HG03565 (cell line): ENCODE data around the gene DTX4.

Source experiments
- ATAC-seq: cut with Tn5 transposase; IDR thresholded peaks from one replicate; pipeline ENCODE4 v1.9.1; 2021; ENCODE audit warnings: mild to moderate bottlenecking, moderate library complexity; ENCODE audit not compliant: unreplicated experiment

Gene DTX4

DNA sequence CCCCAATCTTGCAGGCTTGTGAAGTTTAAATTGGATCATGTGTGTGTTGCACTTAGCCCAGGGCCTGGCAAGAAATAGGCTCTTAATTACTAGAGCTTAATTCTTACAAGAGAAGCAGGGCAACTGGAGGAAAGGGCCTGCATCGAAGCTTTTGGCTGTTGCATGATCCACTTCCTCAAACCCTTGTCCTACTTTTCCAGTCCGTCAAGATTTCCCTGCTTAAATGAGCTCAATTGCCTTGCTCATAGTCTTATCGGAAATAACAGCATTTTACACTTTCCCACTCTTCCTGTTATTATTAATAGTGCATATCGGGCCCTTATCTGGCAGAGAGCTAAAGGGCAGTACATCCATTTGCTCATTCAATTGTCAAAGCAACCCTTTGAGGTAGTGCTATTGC lies 18.1 kb downstream of the DTX4 start:
- no peak for ATAC-seq

DNA sequence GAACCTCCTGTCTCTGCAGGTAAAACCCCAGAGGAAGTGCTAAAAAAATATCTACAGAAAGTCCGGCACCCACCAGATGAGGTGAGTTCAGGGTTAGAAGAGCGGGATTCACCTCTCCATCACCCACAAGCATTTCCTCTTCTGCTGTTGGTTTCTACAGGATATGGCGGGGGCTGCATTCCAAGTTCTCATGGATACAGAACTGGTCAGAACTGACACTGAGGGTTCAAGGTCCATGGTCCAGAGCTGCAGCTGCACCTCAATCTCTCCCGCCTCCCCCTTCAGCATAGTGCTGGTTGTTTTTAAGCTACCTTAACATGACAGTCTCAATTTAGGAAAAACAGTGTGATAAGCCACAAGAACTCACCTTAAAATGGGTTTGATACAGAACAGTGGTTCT lies 19.2 kb downstream of the DTX4 start:
- no peak for ATAC-seq

DNA sequence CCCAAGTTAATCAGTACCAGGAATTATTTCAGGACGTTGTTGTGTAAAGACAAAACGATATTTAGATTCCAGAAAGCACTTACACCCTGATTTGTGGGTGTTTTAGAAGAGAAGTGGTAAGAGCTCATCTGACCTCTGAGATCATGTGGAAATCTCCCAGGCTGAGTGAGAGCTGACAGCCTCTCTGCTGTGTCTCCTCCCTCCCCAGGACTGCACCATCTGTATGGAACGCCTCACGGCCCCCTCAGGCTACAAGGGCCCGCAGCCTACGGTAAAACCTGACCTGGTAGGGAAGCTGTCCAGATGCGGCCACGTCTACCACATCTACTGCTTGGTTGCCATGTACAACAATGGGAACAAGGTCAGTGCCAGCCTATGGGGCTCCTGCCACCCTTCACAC lies 20.0 kb downstream of the DTX4 start:
- ATAC-seq, result no peak

DNA sequence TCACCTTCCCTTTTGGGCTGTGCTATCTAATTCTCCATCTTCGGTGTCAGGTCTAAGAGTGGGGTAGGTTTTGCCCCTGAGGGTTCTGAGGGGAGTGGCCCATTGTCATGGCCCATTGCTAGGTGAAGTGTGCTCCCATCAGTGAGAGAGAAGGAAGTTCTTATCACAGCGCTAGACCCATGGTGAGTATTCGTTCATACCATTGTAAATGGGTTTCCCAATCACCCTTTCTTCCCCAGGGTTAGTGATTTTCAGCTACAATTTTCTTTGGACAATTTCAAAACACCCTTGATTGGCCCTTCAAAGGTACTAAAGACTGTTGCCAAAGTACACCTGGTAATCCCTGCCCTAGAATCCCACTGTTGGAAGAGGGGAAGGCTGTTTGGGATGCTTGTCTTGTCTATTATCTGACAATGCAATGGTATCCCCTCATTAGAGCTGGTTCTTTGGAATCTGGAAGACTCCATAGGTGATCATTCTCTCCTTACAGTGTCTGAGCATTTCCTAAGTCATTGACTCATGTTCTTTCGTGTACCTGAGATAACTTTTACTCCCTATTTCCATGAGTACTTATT lies 20.6 kb downstream of the DTX4 start:
- ATAC-seq, result no peak

DNA sequence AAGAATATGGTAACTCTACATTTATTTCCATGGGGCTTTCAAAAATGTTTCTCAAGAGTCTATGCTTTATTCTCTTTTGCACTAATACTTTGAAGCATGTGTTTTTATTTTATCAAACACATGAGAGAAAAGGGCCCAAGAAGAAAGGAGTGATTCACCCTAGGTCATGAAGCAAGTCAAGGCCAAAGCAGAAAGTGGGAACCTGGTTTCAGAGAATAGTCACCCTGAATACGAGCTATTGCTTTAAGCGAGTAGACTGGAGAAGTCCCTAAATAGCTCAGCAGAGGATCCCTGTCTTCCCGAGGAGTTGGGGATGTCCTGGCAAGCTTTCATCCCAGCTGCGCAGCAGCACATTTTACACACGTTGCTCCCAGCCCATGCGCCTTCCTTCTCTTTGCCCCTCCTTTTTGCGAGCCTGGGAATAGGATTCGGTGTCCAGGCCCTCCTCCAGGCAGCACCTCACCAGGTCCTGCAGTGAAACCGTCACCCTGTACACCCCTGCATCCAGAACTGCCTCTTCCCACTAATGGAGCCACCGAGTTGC lies 21.7 kb downstream of the DTX4 start:
- no peak for ATAC-seq

DNA sequence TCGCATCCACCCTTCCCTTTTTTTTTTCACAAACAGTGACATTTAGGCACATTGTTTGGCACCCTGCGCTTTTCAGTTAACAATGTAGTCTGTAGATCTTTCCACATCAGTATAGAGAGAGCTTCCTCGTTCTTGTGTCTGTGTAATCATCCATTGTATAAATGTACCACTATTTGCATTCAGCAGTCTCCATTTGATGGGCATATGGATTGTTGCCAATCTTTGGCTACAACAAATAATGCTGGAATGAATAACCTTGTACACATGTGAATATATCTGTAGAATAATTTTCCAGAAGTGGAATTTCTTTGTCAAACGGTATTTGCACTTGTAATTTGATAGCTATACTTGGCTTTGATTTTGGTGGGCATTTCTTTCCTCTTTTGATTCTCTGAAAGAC lies 23.7 kb downstream of the DTX4 start:
- ATAC-seq, result no peak

DNA sequence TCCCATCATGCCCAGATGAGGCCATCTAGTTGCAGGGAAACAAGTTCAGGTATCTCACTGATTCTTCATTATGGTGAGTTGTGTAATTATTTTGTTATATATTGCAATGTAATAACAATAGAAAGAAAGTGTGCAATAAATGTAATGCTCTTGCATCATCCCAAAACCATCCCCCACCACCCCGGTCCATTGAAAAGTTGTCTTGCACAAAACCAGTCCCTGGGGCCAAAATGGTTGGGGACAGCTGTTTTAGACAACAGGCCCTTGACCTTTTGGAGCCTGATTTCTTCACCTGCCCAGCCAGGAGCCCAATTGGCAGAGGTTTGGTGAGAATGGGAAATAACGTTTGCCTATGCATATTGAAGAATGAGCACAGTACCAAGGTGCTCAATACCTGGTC lies 24.8 kb downstream of the DTX4 start:
- ATAC-seq, result no peak

DNA sequence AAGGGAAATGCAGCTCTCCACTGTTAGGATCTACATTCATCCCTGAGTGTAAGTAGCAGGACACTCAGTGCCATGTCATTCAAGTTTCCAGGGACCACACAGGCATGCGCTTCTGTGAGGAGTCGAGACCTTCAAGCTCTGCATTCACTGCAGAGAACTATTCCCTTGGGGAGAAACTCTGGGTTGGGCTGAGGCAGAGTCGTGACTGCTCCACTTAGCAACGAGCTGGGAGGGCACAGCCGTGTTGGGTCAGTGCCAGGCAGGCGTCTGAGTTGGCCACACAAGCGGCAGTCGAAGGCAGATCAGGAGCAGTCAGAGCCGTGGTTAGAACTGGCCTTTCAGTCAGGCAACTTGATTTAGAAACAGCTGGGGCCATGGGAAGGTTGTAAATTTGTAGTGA lies 26.1 kb downstream of the DTX4 start:
- ATAC-seq, result no peak

DNA sequence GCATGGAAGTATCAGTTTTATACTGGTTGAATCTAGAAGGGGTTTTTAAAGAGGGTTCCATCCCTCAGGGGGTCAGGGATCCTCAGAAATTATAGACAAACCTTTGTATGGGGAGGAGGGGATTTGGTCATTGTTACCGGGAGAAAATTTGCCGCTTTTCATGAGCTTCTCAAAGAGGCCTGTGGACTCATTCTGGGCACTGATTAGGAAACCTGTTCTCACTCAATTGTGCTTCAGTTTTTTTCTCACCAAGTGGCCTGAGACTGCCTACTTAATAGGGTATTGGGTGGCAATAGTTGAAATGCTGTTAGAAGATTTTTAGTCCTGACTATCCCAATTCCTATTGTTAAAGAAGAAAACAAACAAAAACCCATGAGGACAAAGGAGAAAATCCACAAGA lies 26.8 kb downstream of the DTX4 start:
- ATAC-seq, result no peak

DNA sequence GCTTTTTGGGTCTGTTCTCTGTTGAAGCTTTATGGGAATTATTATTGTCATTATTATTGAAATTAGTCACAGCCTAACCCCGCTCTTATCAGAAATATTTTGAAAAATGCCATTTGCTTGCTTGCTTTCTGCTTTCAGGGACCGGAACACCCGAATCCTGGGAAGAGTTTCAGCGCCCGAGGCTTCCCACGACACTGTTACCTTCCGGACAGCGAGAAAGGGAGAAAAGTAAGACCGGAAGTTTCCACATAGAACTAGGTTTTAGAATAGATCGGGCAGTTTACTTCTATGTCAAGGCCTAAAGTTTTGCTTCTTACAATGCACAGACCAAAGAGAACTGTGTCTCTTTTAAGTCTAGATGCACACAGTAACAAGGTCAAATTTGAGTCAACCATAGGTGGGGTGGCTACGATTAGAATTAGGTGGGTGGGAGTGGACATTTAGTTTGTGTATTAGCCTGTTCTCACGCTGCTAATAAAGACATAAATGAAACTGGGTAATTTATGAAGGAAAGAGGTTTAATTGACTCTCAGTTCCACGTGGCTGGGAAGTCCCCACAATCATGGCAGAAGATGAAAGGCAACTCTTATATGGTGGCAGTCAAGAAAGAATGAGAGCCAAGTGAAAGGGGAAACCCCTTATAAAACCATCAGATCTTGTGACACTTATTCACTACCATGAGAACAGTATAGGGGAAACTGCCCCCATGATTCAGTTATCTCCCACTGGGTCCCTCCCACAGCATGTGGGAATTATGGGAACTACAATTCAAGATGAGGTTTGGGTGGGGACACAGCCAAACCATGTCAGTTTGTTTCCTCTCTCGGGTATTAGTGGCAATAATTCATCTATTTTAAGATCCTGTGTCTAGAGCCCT lies 27.9 kb downstream of the DTX4 start:
- peak; percentile 55 for ATAC-seq

DNA sequence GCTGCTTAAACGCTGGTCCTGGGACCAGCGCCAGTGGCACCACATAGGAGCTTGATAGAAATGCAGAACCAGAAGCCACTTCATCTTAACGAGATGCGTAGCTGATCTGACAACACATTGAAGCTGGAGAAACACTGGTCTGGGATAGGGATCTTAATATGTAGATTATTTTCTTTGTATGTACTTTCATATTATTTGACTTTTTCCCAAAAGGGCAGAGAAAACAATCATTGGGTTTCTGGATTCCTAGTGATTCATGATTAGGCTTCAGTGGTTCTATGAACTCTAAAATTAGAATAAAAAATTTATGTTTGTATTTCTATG lies 28.5 kb downstream of the DTX4 start:
- peak; percentile 35 for ATAC-seq

DNA sequence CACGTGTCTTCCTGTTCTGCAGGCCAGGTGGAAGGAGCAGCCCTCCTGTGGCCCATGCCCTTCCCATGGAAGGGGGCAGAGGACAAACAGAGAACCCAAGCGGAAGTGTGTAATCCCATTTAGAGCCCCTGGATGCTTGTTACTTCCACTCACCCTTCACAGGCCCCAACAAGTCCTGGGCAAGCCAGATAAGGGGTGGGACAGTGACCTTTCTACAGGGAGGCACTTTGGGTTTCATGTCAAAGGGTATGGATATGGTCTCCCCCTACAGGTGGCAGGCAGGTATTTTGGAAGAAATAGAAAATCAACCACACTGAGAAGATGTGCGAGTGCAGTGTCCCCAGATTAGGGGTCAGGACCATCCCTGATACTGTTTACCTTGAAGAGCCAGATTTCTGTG lies 29.4 kb downstream of the DTX4 start:
- no peak for ATAC-seq

DNA sequence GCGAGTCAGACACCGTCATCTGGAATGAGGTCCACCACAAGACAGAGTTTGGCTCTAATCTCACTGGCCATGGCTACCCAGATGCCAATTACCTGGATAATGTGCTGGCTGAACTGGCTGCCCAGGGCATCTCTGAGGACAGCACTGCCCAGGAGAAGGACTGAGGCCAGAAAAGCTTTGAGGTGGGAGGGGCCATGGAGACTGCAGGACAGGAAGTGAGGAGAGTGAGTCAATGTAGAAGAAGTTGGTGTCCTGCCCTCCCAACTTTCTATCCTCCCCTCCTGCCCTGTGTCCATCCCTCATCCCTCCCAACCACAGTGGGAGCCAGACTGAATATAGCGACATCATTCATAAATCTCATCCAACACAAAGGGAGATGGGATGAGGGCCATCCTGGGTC lies 32.8 kb downstream of the DTX4 start:
- no peak for ATAC-seq

DNA sequence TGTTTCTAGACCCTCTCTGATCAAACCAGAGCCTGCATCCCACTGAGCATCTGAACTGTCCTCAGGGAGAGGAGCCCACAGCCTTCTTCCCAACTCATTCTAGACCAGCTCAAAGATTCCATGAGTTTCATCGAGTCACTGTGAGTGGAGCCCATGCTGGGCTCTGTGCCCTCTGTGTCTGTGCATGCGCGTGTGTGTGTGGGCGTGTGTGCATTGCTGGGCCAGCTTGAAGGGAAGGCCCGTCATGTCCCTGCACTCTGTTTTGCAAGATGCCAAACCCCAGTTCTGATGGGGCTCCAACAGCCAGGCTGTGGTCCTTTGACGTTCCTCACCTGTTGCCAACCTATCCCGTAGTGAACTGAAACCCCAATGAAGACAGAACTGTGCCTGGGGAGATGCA lies 33.7 kb downstream of the DTX4 start:
- ATAC-seq, result no peak

DNA sequence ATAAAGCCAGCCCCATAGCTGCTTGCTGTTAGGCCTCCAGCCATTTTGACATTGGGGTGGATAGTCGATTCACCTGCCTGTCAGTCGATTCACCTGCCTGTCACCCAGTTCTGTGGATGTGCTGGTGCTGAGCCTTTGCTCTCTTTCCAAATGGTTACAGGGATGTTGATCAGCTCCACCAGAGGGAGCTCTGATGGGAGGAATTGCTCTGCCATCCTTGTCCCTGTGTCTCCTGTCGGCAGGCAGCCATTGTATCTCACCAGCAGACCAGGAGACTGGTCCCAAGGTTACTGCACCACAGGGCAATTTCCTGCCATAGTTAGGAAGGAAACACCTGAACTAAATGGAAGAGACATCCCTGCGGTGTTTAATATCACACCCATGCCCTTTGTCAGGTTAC lies 34.7 kb downstream of the DTX4 start:
- ATAC-seq, result no peak

DNA sequence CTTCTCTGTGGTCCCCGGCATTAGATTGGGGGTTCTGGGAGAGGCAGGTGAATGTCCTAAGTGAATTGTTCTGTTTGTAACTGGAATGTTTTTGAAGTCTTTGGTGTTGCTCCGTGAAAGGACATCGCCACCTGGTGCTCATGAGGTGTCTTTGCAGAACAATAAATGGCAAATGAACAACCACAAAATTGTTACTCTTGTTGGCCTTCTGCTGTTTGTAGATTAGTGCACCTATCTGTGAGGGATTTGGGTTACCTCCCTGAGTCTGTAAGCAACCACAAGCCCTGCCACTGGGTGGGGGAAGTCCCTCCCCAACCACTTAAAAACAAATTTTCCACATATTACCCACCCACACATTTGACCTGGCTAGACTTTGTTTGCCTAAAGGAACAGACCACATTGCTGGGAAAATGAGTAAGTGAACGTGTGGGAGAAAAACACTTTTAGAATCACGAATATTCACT lies 36.1 kb downstream of the DTX4 start:
- ATAC-seq, result peak; percentile 83

DNA sequence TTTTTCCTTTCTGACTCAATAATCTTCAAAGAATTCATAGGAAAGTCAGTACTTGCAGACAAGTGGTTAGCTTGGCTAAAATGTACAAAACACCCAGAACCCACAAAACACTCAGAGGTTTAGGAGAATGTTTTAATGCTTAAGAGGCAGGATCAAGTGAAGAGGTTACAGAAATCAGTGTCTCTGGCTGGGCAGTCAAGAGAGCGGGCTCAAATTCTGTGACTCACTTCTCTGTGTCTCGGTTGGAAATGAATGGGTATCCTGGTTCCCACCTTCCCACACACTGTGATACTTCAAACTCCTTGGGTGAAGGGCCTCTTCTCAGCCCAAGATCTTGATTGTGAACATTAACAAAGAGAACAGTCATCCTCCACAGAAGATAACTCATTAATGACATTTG lies 37.0 kb downstream of the DTX4 start:
- no peak for ATAC-seq

DNA sequence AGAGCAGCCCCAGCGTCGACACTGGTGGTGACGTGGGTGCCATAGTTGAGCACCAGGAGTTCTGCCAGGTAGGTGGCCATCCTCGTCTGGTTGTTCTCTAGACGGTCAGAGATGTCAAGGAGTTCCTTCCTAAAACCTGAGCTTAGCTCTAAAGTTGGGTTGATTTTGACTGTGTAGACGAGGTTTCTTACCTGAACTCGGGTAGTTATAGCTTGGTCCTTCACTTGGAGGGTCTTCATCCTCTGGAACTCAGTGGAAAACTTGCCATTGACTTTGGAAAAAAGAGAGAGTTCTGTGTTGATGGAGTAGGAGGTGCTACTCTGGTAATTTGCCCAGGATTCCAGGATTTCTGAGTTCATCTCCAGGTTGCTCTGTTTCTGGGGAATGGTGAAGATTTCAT lies 40.3 kb downstream of the DTX4 start:
- no peak for ATAC-seq

DNA sequence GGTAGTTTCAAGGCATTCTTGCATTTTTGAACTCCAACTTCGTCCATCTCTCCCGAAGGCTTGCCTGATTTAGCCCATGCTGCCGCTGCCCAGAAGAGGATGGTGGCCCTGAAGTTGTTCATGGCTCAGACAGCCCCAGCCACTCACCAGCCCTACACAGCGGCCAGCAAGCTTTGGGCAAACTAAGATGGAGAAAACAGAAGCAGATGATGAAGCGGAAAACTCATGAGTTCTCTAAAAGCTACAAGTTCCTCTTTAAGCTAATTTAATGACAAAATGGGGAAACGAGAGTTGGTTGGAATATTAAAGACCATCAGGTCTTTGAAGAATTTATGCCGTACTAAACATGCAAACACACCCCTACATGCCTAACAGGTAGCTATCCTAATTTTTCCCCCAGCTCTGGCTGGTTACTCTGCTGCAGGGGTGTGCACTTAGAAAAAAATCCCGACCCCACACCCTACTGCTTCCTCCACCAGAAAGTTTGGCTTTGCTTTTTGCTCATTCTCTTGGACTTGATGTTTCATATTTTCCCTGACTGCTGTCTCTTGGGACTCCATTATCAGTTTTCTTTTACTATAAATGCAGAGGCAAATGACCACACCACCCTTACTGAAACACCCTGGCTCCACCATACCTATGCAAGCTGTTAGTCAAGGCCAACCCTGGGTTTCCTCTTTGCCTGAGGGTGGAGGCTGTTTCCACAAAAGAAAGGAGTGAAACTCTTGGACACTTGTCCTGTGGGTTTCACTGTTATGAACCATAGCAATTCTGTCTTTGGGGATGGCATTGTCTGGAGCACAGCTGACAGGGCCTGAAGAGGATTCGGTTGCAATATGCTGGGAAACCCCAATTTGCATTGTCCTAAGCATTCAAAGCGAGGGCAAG lies 41.1 kb downstream of the DTX4 start, which contains the start of gene MPEG1:
Gene MPEG1 (minus strand): TSS at position 184 of the 888 bp plus-strand sequence. CDS start 62 bp downstream, at position 122.
- no peak for ATAC-seq

DNA sequence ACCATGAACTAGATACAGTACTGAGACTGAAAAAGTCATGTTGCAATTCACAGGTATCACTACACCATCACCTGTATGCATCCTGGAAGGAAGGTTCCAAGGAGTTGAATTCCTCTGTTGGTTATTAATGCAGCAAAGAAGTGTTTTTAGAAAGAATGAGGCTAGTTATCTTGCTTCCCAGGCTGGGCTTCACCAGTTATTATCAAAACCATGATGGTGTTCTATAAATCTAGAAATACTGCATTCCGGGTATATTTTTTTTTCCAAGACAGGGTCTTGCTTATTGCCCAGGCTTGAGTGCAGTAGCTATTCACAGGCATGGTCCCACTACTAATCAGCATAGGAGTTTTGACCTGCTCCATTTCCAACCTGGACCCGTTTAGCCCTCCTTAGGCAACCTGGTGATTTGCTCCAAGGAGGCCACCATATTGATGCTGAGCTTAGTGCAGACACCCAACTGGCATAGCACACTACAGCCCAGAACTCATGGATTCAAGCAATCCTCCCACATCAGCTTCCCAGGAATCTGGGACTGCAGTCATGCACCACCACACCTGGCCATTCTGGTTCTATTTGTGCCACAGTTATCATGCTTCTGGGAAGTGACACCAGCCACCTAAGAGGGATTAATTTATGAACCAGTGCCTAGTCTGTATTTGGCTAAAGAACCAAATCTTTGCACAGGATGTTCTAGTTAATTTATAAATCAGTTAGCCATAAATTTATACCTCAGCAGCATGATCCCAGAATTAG lies 42.4 kb downstream of the DTX4 start:
- ATAC-seq, result no peak
